COR-L47 (cell line): Measurements from ENCODE around the gene PPP2R5A.
A peak's percentile ranks its signal among the peaks of the same experiment; 100 is the strongest.
"Not testable (repeated sequence)": the region's sequence is repeated elsewhere in the genome, so short reads cannot be mapped to it uniquely, and the experiment has no call there.

ENCODE experiments used
- DNase-seq: peaks from one replicate; lab custom pipeline; 2025; lab: John Stamatoyannopoulos, UW

The PPP2R5A gene

DNA sequence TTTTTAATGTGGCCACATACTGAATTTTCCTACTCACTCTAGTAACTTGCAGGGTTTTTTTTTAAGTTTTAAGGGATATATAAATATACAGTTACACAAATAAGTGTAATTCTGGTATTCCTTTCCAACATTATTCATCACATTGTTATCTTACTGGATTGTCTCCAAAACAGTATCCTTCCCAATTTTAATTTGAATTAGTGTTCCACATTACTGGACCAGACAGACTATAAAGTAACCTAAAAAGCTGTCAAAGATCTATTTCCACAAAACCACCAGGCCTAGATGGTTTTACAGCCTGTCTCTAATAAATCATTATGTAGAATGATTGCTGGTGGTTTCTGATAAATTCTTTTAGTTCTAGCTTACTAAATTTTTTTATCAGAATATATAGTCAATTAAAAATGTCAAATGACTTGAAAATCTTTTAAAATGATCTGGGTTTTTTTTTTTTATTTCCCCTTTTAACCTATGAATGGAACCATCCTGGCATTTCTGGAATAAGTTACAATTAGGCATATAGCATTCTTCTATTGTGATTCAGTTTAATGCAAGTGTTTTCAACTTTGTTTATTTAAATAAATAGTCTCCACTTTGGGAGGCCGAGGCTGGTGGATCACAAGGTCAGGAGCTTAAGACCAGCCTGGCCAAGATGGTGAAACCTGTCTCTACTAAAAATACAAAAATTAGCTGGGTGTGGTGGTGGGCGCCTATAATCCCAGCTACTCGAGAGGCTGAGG is 70.2 kb downstream of the PPP2R5A start:
- no peak for DNase-seq

DNA sequence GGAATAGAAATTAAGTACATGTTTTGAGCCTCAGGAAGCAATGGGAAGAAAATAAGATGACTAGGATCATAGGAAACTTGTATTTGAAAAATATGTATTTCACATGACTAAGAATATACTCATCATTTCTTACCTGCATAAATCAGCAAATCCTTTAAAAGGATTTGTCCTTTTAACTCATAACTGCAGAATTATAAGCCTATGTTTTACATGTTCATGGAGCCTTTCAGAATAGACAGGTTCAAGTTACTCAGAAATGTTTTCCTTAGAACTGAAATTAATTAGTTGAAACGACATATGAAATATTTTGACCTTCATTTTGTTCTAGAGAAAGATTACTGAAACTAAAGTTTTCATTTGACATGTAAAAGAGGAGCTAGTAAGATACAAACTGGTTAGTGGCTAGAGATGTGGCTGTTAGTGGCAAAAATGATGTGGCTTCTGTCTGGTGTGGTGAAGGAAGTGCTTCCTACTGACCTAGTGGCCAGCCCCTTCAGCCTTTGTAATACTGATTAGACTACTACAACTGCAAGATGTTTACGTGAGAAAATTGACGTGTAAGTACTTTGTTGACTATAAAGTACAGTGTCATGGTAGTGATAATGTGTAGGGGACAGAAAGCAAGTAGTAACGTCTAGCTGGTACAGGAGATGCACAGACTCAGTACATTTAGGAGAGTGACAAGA is 74.7 kb downstream of the PPP2R5A start:
- no peak for DNase-seq

DNA sequence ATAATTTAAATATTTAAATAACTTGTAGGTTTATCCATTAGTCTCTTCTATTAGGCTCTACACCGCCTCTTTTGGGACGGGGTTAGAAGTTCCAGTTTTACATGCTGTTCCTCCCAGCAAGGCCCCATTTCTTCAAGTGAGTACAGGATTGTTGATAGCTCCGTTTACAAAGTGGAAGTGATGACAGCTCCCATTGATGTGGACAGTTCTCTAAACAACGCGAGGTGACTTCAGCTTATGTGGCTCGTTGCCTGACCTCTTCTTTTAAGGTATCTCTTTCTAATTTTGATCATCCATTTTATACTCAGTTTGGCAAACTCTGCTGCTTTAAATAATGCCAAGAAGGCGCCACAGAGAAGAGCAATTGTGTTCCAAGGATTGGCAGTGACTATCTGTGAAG is 79.8 kb downstream of the PPP2R5A start:
- no peak for DNase-seq

- no peak for DNase-seq
Measured at GRCh38 chr1:212366901-212367300, 81.7 kb downstream of the PPP2R5A start.

DNA sequence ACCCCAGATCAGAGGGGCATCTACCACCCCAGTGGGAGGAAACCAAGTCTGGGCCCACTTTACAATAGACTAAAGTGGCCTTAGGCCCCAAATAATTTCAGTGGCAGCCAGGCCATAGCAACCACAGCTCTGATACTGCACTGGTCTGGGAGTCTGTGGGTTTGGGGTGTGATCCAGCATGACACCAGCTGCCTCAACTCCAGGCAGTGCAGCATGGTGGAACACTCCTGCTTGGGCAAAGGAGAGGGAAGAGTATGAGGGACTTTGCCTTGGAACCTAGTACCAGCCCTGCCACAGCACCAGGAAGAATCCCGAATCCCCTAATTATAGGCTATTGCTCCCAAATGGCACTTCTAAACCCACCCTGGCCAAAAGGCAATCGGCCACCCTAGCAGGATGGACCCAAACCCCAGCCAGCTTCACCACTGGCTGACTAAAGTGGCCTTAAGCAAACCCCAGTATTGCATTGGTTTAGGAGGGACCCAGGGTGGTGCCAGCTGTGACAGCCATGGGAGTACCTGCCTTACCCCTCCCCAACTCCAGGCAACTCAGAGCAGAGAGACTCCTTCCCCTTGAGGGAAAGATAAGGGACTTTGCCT is 82.4 kb downstream of the PPP2R5A start:
- DNase-seq, result no peak

- peak; percentile 59 for DNase-seq
Measured at GRCh38 chr1:212368073-212368484, 82.9 kb downstream of the PPP2R5A start.

GRCh38 chr1:212375986-212376385 is 90.8 kb downstream of the PPP2R5A start:
- no peak for DNase-seq

GRCh38 chr1:212377644-212378043 is 92.4 kb downstream of the PPP2R5A start:
- DNase-seq, result no peak

- no peak for DNase-seq
Measured at GRCh38 chr1:212379366-212379765, 94.2 kb downstream of the PPP2R5A start.

DNA sequence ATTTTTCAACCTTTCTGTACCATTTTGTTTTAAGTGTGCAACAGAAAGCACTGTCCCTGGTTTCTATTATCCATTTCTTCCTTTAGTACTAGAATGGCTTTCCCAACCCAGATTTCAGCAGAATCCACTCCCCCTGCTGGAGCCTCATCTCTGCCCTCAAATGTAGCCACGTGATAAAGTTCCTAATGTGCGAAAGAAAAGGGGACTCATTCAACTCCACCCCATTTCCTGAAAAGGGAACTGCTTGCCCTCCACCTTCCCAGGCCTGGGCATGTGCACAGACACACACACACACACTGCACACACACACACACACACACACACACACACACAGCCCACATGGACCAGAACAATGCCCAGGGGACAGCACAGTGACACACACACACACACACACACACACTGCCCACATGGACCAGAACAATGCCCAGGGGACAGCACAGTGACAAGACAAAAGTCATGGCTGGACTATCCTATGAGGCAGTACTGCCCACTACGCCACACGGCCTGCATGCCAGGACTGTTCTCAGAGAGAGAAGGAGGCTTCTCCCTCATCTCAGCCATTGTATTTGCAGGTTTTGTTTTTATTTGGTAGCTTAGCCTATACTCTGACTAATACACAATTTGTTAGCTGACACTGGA is 96.3 kb downstream of the PPP2R5A start:
- DNase-seq, result no peak

DNA sequence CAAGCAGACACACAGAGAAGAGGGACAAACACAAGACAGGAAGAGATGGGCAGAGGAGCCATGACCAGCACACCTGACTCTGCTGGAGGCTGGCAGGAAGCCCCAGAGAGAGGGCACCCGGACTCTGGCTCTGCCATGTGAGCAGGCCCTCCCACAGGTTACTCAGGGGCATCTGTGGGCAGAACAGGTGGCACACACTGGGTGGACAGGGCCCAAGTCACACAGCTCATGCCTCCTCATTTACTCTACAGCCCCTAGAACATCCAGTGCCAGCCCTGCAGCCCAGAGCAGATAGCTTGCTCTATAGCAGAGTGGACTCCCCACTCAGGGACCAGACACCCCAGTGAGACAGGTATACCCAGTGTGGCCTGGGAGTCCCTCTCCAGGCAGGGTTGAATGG is 100.8 kb downstream of the PPP2R5A start:
- no peak for DNase-seq

DNA sequence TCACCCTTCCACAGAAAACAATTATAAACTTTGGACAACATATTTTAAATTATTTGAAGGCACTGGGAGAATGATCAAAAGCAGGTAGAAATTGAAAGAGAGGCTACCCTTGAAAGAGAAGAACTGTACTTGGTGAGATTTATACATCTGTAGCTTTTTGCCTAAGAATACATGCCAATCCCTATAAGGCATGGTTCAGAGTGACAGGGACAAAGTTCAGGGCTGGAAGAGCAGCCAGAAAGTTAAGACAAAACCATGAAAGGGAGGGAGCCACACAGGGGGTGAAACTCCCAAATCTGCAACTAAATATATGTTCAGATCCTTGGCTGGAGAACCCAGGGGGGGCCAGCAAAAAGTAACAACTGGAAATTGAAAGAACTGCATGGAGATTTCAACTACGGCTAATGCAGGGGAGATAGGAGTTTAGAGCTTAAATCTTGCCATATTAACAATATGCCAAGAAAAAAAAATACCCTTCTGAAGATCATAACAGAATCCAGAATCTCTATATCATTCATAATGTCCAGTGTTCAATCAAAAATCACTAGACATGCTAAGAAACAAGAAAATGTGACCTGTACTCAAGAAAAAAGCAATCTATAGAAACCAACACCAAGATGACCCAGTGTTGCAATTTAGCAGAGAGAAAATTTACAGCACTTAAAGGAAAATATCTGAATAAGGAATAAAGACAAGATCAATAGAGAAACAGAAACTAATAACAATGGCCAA is 103.9 kb downstream of the PPP2R5A start:
- DNase-seq, result no peak

DNA sequence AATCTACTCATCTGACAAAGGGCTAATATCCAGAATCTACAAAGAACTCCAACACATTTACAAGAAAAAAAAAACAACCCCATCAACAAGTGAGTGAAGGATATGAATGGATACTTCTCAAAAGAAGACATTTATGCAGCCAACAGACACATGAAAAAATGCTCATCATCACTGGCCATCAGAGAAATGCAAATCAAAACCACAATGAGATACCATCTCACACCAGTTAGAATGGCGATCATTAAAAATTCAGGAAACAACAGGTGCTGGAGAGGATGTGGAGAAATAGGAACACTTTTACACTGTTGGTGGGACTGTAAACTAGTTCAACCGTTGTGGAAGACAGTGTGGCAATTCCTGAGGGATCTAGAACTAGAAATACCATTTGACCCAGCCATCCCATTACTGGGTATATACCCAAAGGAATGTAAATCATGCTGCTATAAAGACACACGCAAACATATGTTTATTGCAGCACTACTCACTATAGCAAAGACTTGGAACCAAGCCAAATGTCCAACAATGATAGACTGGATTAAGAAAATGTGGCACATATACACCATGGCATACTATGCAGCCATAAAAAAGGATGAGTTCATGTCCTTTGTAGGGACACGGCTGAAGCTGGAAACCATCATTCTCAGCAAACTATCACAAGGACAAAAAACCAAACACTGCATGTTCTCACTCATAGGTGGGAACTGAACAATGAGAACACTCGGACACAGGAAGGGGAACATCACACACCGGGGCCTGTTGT is 110.6 kb downstream of the PPP2R5A start:
- DNase-seq, result not testable (repeated sequence)

GRCh38 chr1:212396638-212397037 is 111.4 kb downstream of the PPP2R5A start:
- DNase-seq, result no peak

GRCh38 chr1:212397171-212397570 is 112.0 kb downstream of the PPP2R5A start:
- DNase-seq, result no peak

- no peak for DNase-seq
Measured at GRCh38 chr1:212401042-212401441, 115.8 kb downstream of the PPP2R5A start.

DNA sequence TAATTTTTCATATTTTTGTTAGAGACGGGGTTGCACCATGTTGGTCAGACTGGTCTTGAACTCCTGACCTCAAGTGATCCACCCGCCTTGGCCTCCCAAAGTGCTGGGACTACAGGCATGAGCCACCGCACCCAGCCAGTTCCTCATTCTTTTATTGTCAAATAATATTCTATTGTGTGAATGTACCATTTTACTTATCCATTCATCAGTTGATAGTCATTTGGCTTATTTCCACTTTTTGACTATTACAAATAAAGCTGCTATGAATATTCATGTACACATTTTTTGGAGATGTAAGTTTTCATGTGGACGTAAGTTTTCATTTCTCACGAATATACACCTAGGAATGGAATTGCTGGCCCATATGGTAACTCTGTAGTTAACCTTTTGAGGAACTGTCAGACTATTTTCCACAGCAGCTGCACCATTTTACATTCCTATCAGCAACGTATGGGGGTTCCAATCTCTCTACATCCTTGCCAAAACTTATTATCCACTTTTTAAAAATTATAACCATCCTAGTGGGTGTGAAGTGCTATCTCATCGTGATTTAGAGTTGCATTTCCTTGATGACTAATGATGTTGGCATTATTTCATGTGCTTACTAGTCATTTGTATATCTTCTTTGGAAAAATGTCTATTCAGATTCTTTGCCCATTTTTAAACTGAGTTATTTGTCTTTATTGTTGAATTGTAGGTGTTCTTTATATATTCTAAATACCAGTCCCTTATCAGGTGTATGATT is 116.8 kb downstream of the PPP2R5A start:
- no peak for DNase-seq

DNA sequence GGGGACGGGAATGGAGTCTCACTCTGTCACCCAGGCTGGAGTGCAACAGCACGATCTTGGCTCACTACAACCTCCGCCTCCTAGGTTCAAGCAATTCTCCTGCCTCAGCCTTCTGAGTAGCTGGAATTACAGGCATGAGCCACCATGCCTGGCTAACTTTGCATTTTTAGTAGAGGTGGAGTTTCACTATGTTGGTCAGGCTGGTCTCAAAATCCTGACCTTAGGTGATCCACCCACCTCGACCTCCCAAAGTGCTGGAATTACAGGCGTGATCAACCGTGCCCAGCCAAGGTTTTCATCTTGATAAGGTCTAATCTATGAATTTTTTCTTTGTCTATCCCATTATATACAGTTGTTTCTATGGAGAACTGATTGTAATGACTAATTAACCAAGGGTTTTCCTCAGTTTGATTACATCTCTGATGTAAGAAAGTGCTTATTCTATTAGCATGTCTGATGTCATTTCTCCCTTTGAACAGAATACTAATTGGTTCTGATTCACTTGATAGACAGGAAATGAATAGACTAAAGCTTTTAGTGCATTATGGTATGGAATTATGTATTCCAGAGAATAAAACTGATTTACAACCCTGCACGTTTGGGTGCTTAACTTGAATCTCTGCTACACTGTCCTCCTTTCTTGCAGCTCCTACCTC is 117.6 kb downstream of the PPP2R5A start:
- DNase-seq, result no peak

- no peak for DNase-seq
Measured at GRCh38 chr1:212410231-212410820, 125.1 kb downstream of the PPP2R5A start.
